T-helper 2 cell treated with Interferon-gamma antibody and Interleukin-4, amounts not matched to agents 5 μg/mL and 100 μg/mL, for 36 hours (primary cell): Measurements from ENCODE around the gene ZFP90.
"Not testable (repeated sequence)": the region's sequence is repeated elsewhere in the genome, so short reads cannot be mapped to it uniquely, and the experiment has no call there.

ENCODE experiments used
- DNase-seq: peaks from one replicate; pipeline ENCODE4 v3.0.0; 2021; ENCODE audit warnings: low spot score
- H3K27ac Mint-ChIP-seq: one replicate; pipeline ENCODE4 v1.8.0; 2021; ENCODE audit warnings: mild to moderate bottlenecking, mixed read lengths
- H3K27me3 Mint-ChIP-seq: one replicate; pipeline ENCODE4 v1.8.0; 2021; ENCODE audit warnings: low read depth, mixed read lengths
- H3K36me3 Mint-ChIP-seq: one replicate; pipeline ENCODE4 v1.8.0; 2021; ENCODE audit warnings: low read depth, mixed read lengths
- H3K4me1 Mint-ChIP-seq: one replicate; pipeline ENCODE4 v1.8.0; 2021; ENCODE audit warnings: low read depth, mixed read lengths
- H3K4me3 Mint-ChIP-seq: one replicate; pipeline ENCODE4 v1.8.0; 2022; ENCODE audit warnings: mild to moderate bottlenecking, moderate library complexity, mixed read lengths
- H3K9me3 Mint-ChIP-seq: one replicate; pipeline ENCODE4 v1.8.0; 2021; ENCODE audit warnings: mixed read lengths

Gene ZFP90

DNA sequence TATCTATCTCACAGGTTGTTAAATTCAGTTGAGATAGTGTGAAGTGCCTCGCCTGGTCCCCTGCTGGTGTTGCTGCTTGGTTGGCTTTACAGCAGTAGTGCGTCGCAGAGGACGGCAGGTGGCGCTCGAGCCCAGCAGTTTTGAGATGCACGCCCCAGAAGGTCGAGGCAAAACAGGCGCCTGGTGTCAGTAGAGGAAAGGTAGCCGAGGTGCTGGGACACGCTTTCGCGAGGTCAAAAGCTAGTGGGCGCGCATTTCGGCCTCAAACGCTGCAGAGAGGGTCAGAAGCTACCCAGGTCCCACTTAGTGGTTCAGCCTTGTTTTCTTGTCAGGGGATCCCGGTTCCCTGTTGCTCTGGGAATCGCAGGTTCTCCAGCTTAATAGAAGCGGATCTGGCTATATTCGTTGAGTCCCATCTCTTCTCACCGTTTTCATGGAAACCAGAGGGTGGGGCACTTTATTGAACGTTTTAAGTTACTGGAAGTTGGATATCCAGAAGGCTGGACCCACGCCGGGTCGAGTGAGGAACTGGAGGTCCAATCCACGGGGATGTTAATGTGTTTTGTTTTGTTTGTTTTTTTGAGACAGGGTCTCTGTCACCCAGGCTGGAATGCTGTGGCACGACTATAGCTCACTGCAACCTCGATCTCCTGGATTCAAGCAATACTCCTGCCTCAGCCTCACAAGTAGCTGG is 10.3 kb upstream of the ZFP90 start:
- peak; percentile 81 for DNase-seq
- peaks cover 18% of the 10 kb centered on the region for H3K4me1 Mint-ChIP-seq
- peak overlapping the region; percentile 38 for H3K27ac Mint-ChIP-seq
- H3K4me3 Mint-ChIP-seq, result peak overlapping the region; percentile 89
- peaks cover 12% of the 10 kb centered on the region for H3K36me3 Mint-ChIP-seq
- peaks cover 12% of the 10 kb centered on the region for H3K9me3 Mint-ChIP-seq
- H3K27me3 Mint-ChIP-seq, result no peaks in the 10 kb centered on the region

DNA sequence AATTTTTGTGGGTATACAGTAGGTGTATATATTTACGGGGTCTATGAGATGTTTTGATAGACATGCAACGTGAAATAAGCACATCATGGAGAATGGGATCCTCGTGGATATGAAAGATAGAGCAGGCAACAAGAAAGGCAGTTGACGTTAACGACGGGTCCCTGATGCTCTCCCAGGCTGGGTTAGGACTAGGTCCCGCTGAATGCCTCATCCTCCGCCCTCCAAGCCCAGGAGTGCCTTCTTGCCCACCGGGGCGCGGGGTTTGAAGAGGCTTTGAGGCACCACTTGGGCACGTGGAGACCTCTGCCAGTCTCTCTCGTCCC is 9.5 kb upstream of the ZFP90 start:
- Mint-ChIP-seq H3K27me3 (no peaks in the 10 kb centered on the region), H3K9me3 (peaks cover 15% of the 10 kb centered on the region), H3K4me1 (peaks cover 18% of the 10 kb centered on the region), H3K4me3 (peak overlapping the region; percentile 89), H3K36me3 (peaks cover 14% of the 10 kb centered on the region), H3K27ac (peak overlapping the region; percentile 67)
- no peak for DNase-seq

DNA sequence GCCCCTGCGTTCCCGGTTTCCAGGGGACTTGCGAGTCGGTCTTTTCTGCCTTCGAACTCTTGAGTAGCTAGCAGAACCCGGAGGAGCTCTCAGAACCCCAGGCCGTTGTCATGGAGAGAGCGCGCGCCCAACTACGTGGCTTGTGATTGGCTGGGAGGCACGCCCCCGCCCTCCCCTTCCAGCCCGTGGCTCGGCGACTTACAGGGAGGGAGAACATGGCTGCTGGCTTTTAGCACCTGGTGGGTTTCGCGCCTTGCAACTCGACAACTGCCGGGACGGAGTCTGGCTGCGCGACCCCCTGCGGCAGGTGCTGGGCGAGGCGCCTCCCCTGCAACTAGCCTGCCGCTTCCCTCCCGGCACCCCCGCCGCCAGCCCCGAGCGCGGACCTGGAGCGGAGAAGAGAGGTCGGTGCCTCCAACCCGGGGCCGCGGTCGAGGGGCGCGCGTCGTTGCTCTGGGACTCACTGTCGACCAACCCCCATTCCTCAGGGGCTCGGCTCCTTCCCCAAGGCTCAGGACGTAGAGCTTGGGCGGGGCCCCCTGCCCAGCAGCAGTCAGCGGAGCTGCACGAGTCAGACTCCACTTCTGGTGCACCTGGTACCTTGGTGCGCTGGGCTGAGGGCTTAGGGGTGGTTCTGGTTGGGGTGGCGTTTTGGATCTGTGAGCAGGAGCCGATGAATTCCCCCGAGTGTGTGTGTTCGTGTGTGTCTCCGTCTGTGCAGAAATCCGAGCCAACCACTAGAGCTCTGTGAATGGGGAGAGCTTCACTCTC is 9.0 kb upstream of the ZFP90 start:
- Mint-ChIP-seq H3K9me3 (peaks cover 15% of the 10 kb centered on the region), H3K27me3 (no peaks in the 10 kb centered on the region), H3K27ac (peak overlapping the region; percentile 67), H3K4me3 (peak overlapping the region; percentile 89), H3K4me1 (peaks cover 18% of the 10 kb centered on the region), H3K36me3 (peaks cover 14% of the 10 kb centered on the region)
- peak; percentile 86 for DNase-seq

DNA sequence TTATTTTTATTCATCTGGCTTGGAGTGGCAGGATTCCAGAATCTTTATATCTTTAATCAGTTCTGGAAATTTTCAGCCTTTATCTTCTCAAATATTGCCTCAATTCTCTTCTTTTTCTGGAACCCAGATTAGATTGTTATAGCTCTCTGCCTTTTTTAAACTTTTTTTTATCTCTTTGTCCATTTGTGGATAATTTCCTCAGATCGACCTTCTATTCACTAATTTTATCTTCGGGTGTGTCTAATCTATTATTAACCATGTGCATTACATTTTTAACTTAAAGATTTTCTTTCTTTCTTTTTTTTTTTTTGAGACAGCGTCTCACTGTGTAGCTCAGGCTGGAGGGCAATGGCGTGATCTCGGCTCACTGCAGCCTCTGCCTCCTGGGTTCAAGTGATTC is 5.2 kb upstream of the ZFP90 start:
- no peak for DNase-seq
- H3K4me1 Mint-ChIP-seq, result peaks cover 17% of the 10 kb centered on the region
- peaks cover 17% of the 10 kb centered on the region for H3K36me3 Mint-ChIP-seq
- no peak overlapping the region for H3K4me3 Mint-ChIP-seq
- H3K27ac Mint-ChIP-seq, result no peak overlapping the region
- H3K27me3 Mint-ChIP-seq, result no peaks in the 10 kb centered on the region
- peaks cover 15% of the 10 kb centered on the region for H3K9me3 Mint-ChIP-seq

DNA sequence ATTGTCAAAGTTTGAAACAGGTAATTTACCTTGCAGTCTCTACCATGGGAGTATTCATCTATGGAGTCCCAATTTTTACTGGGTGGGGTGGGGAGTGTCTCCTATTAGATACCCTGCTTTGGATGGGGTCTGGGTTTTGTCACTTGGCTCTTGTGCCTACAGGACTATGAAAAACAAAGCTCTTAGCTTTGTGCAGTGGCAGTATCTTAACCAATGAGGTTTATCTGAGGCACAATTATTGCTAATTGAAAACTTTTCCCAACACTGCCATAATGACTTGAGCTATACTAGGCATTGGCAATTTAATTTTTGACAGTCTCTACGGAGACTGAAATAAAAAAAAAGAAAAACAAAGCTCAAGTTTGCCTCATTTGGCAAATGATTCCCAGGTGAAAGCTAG is 3.8 kb upstream of the ZFP90 start:
- DNase-seq, result no peak
- Mint-ChIP-seq H3K27ac (no peak overlapping the region), H3K36me3 (peaks cover 25% of the 10 kb centered on the region), H3K27me3 (no peaks in the 10 kb centered on the region), H3K4me3 (no peak overlapping the region), H3K4me1 (peaks cover 15% of the 10 kb centered on the region), H3K9me3 (peaks cover 20% of the 10 kb centered on the region)

DNA sequence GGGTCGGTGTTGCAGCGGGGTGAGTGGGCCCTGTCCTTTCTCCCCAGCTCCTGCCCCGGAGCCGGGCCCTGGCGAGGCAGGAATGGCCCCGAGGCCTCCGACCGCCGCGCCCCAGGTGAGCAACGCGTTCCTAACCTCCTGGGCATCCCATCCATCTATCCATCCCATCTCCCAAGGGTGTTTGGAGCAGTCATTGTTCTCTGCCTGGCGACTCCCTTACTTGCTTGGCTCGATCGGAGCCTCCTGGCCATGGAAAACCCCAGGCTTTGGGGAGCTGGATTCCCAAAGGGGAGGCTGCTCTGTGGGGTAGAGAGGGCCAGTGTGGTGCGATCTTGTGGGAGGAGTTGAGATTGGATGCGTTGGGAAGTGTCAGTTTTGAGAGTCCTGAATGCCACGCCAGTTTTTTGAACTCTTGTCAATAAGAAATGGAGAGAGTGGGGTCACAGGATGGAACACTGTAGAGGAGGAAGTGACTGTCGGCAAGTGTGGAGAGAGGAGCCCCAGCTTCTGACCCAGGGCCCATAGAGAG is 684 bp downstream of the ZFP90 start:
- DNase-seq, result no peak
- H3K4me3 Mint-ChIP-seq, result peak overlapping the region; percentile 92
- H3K36me3 Mint-ChIP-seq, result peaks cover 47% of the 10 kb centered on the region
- peaks cover 11% of the 10 kb centered on the region for H3K4me1 Mint-ChIP-seq
- H3K27ac Mint-ChIP-seq, result peak overlapping the region; percentile 95
- peaks cover 29% of the 10 kb centered on the region for H3K9me3 Mint-ChIP-seq
- H3K27me3 Mint-ChIP-seq, result no peaks in the 10 kb centered on the region

DNA sequence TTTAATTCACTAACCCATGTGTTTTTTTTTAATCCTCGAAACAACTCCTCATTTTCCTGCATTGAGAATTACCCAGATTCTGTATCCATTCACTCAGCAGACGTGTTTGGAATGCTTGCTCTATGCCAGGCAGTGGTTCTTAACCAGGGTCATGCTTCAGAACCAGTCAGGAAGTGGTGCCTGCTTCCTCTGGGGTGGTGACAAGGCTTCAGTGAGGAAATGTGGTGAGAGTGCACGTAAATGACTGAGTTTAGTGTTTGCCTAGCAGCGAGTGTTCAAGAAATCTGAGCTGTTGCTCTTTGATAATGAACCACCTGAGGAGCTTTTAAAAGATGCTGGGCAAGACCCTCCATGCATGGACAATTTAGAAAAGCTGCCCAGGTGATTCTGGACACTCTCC is 9.9 kb downstream of the ZFP90 start:
- no peak for DNase-seq
- Mint-ChIP-seq H3K4me3 (no peak overlapping the region), H3K4me1 (peaks cover 4% of the 10 kb centered on the region), H3K36me3 (peaks cover 81% of the 10 kb centered on the region), H3K9me3 (peaks cover 61% of the 10 kb centered on the region), H3K27me3 (no peaks in the 10 kb centered on the region), H3K27ac (no peak overlapping the region)

DNA sequence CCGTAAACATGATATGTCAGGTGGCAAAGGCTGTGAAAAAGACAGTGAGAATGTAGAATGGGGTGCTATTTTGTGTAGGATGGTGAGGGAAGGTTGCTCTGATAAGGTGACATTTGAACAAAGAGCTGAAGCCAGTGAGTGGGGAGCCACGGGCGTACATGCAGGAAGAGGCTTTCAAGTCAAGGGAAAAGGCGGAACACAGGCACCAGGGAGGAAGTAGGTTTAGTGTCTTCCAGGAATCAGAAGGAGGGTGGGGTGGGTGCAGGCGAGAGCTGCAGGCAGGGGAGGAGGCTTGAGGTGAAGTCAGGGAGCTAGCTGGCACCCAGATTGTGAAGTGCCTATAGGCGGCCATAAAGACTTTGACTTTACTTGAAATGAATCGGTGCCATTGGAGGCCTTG is 14.1 kb downstream of the ZFP90 start:
- peaks cover 81% of the 10 kb centered on the region for H3K9me3 Mint-ChIP-seq
- H3K4me3 Mint-ChIP-seq, result no peak overlapping the region
- no peak overlapping the region for H3K27ac Mint-ChIP-seq
- peaks cover 4% of the 10 kb centered on the region for H3K4me1 Mint-ChIP-seq
- DNase-seq, result no peak
- peaks cover 86% of the 10 kb centered on the region for H3K36me3 Mint-ChIP-seq
- H3K27me3 Mint-ChIP-seq, result no peaks in the 10 kb centered on the region

DNA sequence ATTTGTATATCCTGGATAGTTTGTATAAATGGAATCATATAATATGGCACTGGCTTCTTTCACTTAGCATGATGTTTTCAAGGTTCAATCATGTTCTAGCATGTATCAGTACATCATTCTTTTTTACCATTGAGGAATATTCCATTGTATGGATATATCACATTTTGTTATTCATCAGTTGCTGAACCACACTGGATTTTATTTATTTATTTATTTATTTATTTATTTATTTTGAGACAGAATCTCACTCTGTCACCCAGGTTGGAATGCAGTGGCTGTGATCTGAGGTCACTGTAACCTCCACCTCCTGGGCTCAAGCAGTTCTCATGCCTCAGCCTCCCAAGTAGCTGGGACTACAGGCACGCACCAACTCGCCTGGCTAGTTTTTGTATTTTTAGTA is 21.2 kb downstream of the ZFP90 start:
- H3K4me1 Mint-ChIP-seq, H3K27me3 Mint-ChIP-seq, H3K27ac Mint-ChIP-seq, H3K4me3 Mint-ChIP-seq, DNase-seq: not testable (repeated sequence)
- peaks cover 90% of the 10 kb centered on the region for H3K36me3 Mint-ChIP-seq
- peaks cover 89% of the 10 kb centered on the region for H3K9me3 Mint-ChIP-seq

DNA sequence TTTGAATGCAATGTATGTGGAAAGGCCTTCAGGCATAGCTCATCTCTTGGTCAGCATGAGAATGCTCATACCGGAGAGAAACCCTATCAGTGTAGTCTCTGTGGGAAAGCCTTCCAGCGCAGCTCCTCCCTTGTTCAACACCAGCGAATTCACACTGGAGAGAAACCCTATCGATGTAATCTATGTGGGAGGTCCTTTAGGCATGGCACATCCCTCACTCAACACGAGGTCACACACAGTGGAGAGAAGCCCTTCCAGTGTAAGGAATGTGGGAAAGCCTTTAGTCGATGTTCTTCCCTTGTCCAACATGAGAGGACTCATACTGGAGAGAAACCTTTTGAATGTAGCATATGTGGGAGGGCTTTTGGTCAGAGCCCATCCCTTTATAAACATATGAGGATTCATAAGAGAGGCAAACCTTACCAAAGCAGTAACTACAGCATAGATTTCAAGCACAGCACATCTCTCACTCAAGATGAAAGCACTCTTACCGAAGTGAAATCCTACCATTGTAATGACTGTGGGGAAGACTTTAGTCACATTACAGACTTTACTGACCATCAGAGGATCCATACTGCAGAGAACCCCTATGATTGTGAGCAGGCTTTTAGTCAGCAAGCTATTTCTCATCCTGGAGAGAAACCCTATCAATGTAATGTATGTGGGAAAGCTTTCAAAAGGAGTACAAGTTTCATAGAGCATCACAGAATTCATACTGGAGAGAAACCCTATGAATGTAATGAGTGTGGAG is 24.7 kb downstream of the ZFP90 start:
- H3K27me3 Mint-ChIP-seq, result no peaks in the 10 kb centered on the region
- no peaks in the 10 kb centered on the region for H3K4me1 Mint-ChIP-seq
- no peak overlapping the region for H3K4me3 Mint-ChIP-seq
- DNase-seq, result no peak
- peaks cover 81% of the 10 kb centered on the region for H3K9me3 Mint-ChIP-seq
- peaks cover 65% of the 10 kb centered on the region for H3K36me3 Mint-ChIP-seq
- H3K27ac Mint-ChIP-seq, result no peak overlapping the region

DNA sequence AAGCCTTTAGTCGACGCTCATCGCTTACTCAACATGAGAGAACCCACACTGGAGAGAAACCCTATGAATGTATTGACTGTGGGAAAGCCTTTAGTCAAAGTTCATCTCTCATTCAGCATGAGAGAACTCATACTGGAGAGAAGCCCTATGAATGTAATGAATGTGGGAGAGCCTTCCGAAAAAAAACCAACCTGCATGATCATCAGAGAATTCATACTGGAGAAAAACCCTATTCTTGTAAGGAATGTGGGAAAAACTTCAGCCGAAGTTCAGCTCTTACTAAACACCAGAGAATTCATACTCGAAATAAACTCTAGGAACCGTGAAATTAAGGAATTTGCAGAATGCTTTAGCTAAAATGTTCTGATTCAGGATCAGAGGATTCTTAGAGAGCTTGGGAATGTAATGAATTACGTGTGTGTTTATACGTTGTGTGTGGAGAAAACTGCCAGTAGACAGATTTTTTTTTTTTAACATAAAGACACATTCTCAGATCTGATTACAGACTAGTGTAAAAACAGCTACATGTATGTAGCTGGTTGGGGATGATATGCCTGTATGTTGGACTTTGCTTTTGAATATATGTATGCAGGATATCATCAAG is 25.4 kb downstream of the ZFP90 start:
- no peaks in the 10 kb centered on the region for H3K4me1 Mint-ChIP-seq
- peaks cover 78% of the 10 kb centered on the region for H3K9me3 Mint-ChIP-seq
- H3K27ac Mint-ChIP-seq, result no peak overlapping the region
- peaks cover 61% of the 10 kb centered on the region for H3K36me3 Mint-ChIP-seq
- H3K4me3 Mint-ChIP-seq, result no peak overlapping the region
- no peak for DNase-seq
- no peaks in the 10 kb centered on the region for H3K27me3 Mint-ChIP-seq

DNA sequence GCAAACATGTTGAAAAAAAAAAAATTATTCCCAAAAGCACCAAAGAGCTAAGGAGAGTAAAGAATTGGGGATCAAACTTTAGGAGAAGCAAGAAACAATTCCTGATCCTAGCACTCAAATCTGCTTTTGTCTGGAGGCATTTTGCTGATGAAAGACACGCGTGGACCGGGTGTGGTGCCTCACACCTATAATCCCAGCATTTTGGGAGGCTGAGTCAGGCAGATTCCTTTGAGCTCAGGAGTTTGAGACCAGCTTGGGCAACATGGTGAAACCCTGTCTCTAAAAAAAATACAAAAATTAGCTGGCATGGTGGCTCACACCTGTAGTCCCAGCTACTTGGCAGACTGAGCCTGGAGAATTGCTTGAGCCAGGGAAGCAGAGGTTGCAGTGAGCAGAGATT is 35.4 kb downstream of the ZFP90 start:
- Mint-ChIP-seq H3K4me3 (no peak overlapping the region), H3K27ac (no peak overlapping the region), H3K4me1 (no peaks in the 10 kb centered on the region), H3K9me3 (peaks cover 81% of the 10 kb centered on the region), H3K36me3 (peaks cover 26% of the 10 kb centered on the region), H3K27me3 (no peaks in the 10 kb centered on the region)
- no peak for DNase-seq

DNA sequence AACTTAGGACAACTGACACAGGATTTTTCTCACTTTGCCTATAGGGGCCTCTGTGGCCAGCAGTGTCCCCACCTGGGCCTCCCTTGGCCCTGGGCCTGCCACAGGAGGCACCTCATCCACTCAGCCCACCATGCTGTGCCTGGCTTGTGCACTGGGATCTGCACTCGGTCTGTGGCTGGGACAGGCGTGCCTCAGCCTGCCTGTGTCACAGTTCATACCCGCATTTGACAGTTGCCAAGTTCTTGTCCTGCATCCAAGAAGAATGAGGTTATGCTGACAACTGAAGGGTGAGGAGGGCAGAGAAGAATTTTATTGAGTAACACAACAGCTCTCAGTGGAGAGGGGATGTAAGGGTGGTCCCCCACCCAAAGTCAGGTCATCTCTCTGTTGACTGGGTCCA is 36.0 kb downstream of the ZFP90 start:
- no peak for DNase-seq
- no peak overlapping the region for H3K4me3 Mint-ChIP-seq
- no peaks in the 10 kb centered on the region for H3K4me1 Mint-ChIP-seq
- H3K9me3 Mint-ChIP-seq, result peaks cover 76% of the 10 kb centered on the region
- H3K27ac Mint-ChIP-seq, result no peak overlapping the region
- no peaks in the 10 kb centered on the region for H3K27me3 Mint-ChIP-seq
- peaks cover 21% of the 10 kb centered on the region for H3K36me3 Mint-ChIP-seq
